VCaP (cell line): ENCODE results near the gene STYXL2.
A peak's percentile ranks its signal among the peaks of the same experiment; 100 is the strongest.

Experiments used
- H3K27ac ChIP-seq: fragments of 450-650 bp; 2 replicates; pipeline ENCODE4 v1.5.1; 2017
- CTCF ChIP-seq: fragments of 450-650 bp; conservative IDR thresholded peaks from 2 replicates; pipeline ENCODE4 v1.5.1; 2017; ENCODE audit warnings: mild to moderate bottlenecking, moderate library complexity

The STYXL2 gene

DNA sequence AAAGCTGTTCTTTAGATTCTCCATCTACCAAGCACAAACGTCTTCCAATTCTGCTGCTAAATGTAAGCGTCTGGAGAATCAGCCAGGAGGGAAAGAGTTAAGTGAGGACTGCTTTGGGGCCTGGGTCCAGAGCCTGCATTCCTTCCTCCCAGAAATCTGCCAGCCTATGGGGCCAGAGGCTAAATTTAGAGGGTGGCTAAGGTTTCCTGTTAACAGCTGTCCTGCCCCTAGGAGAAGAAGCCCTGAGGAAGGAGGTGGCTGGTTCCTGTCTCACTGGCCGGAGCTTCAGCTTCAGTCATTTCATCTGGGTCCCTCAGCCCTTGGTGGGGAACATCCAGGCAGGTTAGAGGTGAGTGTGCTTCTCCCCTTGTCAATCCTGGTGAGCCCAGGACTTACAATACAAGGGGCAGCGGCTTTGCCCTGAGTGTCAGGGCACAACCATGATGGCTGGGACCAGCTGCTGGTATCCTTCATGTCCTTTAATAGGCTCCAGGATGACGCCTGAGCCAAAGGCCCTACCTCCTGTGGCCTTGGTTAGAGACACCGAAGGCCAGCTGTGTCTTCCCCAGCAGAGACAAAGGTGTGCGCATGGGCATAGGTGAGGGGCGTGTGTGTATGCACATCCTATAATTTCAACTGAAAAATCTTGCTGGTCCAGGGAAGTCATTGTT, at the start of gene STYXL2:
TSS of gene STYXL2 (plus strand) at position 230 of the 671 bp plus-strand sequence. CDS start 775 bp downstream, outside the sequence.
- H3K27ac ChIP-seq = no peak within 1 kb of the TSS
- no peak for TF ChIP-seq CTCF

DNA sequence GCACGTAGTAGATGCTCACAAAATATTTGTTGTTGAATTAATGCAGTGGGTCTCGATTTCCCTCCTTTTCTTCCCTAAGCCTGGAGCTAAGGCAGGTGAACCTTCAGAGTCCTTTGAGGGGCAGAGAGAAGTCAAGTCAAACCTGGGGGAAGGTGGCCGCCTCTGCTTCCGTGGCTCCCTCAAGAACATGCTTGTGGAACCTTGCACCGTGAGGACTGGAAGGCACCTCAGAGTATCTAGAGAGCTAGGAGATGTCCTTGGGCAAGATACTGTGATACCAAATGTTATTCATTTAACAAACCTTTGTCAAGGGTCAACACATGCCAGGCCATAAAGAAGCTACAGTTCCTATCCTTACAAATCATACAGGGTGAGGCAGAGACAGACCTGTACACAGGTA, 42.0 kb upstream of the STYXL2 start:
- TF ChIP-seq CTCF = no peak
- no peak overlapping the region for H3K27ac ChIP-seq

DNA sequence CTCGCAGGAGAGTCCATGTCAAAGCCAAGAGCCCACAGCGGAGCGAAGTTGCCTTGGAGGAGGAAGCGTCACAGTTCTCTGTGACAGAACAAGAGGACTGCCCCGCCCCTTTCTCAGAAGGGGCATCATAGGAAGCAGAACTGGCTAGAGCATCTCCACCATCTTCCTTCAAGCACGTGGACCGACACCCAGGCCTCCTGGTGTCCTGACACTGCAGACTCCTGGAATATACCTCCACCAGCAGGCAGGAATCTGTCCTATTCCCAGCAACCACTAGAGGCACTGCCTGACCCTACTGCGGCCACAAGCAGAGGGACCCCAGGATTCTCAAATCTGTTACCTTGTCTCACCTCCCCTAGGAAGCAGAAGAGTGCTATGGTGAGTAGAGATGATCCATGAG, 41.5 kb upstream of the STYXL2 start:
- peak; percentile 50; the same call in 1 of the 2 replicates for TF ChIP-seq CTCF

GRCh38 chr1:167054531-167054930, 39.3 kb upstream of the STYXL2 start:
- TF ChIP-seq CTCF = no peak

More for the DNA sequence above, 41.5 kb upstream of the STYXL2 start:
- H3K27ac ChIP-seq = no peak overlapping the region

DNA sequence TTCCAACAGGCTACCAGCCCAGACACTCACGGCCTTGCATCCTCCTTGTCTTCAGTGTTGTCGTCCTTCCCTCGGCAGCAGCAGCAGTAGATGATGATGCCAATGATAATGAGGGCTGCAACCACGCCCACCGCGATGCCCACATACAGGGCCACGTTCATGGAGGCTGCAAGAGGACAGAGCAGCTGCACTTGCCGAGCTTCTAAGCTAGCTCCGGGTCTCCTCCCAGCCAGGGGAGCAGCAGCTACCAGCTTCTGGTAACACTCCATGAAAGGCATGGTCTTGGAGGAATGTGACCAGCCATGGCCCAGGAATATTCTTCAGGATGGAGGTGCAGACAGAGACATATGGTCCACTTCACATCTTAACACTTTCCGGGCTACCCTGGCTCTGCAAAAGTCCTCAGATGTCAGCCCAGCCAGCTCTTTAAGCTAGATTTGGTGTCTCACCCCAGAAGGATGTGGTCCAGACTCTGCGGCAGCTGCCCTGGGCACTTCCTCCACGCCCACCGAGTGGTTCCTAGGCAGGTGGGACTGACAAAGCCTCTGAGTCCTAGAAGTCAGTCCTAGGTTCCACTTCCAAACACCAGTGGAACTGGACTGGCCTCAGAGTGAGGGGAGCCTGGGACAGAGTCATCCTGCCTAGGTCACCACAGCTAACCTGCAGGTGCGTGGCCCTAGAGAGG, 38.8 kb upstream of the STYXL2 start:
- TF ChIP-seq CTCF = no peak
- no peak overlapping the region for H3K27ac ChIP-seq

More at GRCh38 chr1:167054531-167054930, 39.3 kb upstream of the STYXL2 start:
- no peak overlapping the region for H3K27ac ChIP-seq

- H3K27ac ChIP-seq = no peak overlapping the region
- TF ChIP-seq CTCF = no peak
Observed at GRCh38 chr1:167056529-167057231, 37.2 kb upstream of the STYXL2 start.

GRCh38 chr1:167057241-167057688, 36.6 kb upstream of the STYXL2 start:
- no peak overlapping the region for H3K27ac ChIP-seq
- peak; percentile 84 for TF ChIP-seq CTCF
